ENCODE measurements around the gene SCARB1.
"Not testable (repeated sequence)": the region's sequence is repeated elsewhere in the genome, so short reads cannot be mapped to it uniquely, and the experiment has no call there.

- TF ChIP-seq POLR2AphosphoS5 (IDR thresholded peaks at IDR 0.05; ENCODE audit: low read depth); CTCF (IDR thresholded peaks at IDR 0.05; ENCODE audit: insufficient read depth, low read length); SPI1 (IDR thresholded peaks at IDR 0.05; ENCODE audit: borderline replicate concordance, low read depth); REST (IDR thresholded peaks at IDR 0.05; ENCODE audit: insufficient replicate concordance, low read depth): not testable (repeated sequence)
Observed at GRCh38 chr12:124887766-124888165, 24.1 kb upstream of the SCARB1 start.

Measured in HL-60 (cell line).